Astrocyte (in vitro differentiated cells and primary cell): ENCODE results near the gene CLASP1.

Source experiments
- EZH2 ChIP-seq: IDR thresholded peaks from 2 replicates; pipeline ENCODE4 v1.6.1; 2012; ENCODE audit warnings: mild to moderate bottlenecking, low read length, inconsistent platforms; ENCODE audit not compliant: insufficient read depth
- TF ChIP-seq, protein P1 (sequence below): IDR thresholded peaks from 2 replicates; pipeline ENCODE4 v1.5.1; 2011; ENCODE audit warnings: low read depth, mild to moderate bottlenecking, inconsistent platforms, low read length, moderate library complexity; ENCODE audit not compliant: insufficient read depth

DNA sequence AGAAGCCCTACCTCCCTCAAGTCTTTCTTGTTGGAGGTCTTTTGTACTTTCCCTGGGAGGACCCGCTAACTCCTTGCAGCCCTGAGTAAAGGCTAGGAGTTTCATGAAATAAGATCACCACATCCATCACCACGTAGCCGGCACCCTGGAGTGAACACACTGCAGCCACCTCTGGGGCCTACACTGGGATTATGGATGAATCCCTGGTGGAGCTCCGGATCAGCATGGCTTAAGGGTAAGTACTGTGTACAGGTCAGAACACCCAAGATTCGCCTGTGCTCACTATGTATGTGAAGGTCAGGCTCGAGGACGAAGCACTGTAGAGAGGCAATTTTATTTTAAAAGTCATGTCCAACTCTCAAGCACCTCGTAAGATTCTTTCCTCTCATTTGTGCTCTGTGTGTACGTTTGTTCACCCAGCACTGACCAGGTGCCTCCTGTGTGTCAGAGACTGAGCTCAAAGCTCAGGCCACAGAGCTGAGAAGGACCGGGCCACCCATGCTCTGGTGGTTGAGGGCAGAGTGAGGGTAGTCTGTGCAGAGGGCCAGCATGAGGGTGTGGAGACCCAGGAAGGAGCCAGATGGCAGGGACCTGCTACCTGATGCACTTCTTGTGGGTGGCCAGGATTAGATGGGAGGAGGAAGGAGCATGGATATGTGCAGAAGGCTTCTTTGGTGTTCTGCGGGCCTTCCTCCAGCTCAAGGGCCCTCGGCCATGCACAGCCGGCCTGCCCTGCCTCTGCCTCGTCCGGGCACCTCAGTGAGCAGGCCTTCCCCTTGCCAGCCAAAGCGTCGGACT, 297.5 kb downstream of the CLASP1 start:
- TF ChIP-seq, protein P1, sequence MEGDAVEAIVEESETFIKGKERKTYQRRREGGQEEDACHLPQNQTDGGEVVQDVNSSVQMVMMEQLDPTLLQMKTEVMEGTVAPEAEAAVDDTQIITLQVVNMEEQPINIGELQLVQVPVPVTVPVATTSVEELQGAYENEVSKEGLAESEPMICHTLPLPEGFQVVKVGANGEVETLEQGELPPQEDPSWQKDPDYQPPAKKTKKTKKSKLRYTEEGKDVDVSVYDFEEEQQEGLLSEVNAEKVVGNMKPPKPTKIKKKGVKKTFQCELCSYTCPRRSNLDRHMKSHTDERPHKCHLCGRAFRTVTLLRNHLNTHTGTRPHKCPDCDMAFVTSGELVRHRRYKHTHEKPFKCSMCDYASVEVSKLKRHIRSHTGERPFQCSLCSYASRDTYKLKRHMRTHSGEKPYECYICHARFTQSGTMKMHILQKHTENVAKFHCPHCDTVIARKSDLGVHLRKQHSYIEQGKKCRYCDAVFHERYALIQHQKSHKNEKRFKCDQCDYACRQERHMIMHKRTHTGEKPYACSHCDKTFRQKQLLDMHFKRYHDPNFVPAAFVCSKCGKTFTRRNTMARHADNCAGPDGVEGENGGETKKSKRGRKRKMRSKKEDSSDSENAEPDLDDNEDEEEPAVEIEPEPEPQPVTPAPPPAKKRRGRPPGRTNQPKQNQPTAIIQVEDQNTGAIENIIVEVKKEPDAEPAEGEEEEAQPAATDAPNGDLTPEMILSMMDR = no peak
- no peak for TF ChIP-seq EZH2
